T-helper 2 cell treated with Interferon-gamma antibody and Interleukin-4, amounts not matched to agents 100 ng/mL and 5 ng/mL, for 36 hours (primary cell): ENCODE data around the gene AP1S1. TPM values are rescaled to one million over a fixed set of nuclear protein-coding genes. Genes with fewer than 3 reads are reported as not detected.

ENCODE experiments used
- intact Hi-C: fragments of 100-400 bp; cut with micrococcal nuclease; formaldehyde crosslinking; loops from one replicate; pipeline ENCODE4 v1.15.1; 2023
- total RNA-seq: library from RNA; stranded (reverse); gene quantifications from 2 replicates; pipeline ENCODE4 v1.2.3, GENCODE V29; 2022

AP1S1 gene
- total RNA-seq, 1 donor from 2014 or later: 41.7 TPM

DNA sequence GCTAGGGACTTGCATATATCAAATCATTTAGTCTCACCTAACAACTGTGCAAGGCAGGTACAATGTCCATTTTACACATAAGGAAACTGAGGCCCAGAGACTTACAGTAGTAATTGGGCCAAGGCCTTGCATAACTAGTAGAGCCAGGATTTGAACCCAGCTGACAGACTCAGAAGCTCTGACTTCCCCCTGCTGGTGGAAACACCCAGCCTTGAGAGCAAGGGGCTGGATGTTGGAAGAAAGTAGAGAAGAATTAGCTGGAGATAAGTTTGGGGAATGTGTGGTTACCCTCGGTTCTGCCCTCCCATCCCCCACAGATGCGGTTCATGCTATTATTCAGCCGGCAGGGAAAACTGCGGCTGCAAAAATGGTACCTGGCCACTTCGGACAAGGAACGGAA, 2.0 kb downstream of the AP1S1 start:
- intact Hi-C loops: loop anchor here (10.0 kb wide), 1 partner anchor 71 kb away; the partner anchor contains the start of gene TRIM56

- intact Hi-C loops: loop anchor here (10.0 kb wide), 1 partner anchor 72 kb away; the partner anchor contains the start of gene TRIM56
Measured at GRCh38 chr7:101156866-101157589, 2.8 kb downstream of the AP1S1 start.

GRCh38 chr7:101159696-101160674, 5.7 kb downstream of the AP1S1 start:
- intact Hi-C loops: loop anchor here (10.0 kb wide), 1 partner anchor 75 kb away; the partner anchor contains the start of gene TRIM56

DNA sequence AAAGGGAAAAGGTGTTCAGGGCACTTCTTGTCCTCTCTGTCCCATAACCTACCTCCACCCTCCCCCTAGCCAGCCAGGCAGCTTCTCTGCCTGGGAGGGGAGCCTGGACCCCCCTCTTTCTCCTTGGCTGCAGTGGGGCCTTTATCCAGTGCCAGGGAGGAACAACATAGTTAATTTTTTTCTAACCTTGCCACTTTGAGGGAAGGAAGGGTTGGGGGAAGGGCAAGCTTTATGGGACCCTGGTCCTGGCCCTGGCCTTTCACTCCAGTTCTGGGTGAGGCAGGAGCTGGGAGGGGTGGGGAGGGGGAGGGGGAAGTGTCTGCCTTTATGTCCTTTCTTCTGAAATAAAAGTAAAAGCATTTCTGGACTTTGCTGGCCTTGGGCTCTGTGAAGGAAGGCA, 6.6 kb downstream of the AP1S1 start:
- intact Hi-C loops: no loop called here

DNA sequence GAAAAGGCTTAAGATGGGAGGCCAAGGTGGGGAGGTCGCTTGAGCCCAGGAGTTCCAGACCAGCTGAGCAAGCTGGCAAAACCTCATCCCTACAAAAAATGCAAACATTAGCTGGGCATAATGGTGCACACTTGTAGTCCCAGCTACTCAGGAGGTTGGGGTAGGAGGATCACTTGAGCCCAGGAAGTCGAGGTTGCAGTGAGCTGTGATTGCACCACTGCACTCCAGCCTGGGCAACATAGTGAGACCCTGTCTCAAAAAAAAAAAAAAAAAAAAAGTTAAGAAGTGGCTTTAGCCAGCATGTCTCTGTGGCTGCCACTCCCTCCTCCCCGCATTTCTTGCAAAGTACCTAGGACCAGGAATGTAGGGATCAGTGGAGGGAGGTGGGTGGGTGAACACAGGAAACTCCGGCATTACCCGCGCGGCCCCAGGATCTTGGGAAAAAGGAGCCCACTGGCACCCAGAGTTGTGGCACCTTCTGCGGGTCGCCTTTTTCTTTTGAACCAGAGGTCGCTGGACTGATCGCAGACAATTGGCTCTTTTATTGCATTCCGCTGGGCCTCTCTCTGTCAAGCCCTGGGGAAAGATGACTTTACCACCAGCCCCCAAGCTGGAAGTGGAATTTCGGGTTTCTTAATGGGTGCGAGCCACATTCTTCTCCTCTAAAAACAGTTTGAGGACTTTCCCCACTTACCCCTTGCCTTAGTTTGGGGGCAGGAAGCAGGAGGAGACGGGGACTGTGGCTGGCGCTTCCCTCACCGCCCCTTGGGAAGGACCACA, 7.6 kb downstream of the AP1S1 start:
- intact Hi-C loops: no loop called here

DNA sequence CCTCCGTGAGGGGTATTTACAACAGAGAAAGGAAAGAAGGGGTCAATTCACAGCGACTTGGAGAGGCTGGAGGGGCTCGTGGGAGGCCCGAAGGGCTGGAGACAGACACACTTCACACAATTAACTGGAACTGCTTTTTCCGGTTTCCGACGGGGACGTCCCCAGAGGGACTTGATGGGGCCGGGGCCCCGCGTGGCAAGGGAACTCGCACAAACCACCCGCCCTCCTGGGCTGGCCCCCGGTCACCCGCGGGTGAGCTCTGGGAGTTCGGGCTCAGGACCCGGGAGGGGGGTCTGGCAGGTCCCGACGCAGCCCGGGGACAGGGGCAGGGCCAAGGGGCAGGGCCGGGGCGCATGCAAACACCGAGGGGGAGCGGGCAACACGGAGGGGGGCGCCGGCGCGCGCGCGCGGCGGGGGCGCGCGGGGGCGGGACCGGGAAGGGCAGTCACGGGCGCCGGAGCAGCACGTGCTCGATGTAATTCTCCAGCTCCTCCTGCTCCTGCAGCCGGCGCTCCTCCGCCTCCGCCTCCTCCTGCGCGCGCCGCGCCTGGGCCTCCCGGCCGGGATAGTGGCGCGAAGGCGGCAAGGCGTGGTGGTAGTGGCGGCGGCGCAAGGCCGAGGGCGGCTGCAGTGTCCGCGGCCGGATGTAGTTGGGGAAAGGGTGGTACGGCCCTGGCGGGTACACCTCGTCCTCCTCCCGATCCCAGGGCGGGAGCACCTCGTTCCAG, 8.4 kb downstream of the AP1S1 start:
- intact Hi-C loops: no loop called here

- intact Hi-C loops: no loop called here
Measured at GRCh38 chr7:101163279-101164070, 9.2 kb downstream of the AP1S1 start.

DNA sequence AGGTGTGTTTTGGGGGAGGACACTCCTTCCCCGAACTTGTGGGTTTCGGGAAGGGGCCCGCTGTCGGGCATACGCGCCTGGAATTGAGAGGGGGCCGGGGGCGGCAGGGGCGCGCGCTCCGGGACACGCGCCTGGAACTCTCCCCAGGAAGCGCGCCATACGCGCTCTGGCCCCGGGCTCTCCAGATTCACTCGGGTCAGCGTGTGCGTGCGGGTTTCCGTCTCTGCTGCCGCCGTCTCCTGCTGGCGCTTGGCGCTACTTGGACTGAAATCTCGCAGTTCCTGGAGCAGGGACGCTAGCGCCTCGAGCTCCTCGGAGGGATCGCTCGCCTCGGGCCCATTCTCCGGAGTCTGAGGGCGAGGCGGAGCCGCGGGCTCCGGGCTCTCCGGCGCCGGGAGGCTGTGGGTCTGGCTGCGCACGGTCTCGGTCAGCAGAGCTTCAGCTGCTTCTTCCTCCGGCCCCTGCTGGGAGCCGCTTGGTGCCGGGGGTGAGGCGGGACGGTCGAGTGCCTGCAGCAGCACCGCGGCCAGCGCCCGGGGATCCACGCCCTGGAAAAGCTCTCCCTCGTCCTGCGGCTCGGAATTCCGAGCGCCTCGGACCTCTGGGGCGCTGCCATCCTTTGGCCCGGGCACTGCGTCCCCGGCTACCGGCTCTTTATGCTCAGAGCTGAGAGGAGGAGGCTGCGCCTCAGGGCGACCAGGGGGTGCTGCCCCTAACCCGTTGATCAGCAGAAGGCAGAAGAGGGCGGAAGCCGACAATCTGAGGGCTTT, 10.0 kb downstream of the AP1S1 start:
- intact Hi-C loops: no loop called here

DNA sequence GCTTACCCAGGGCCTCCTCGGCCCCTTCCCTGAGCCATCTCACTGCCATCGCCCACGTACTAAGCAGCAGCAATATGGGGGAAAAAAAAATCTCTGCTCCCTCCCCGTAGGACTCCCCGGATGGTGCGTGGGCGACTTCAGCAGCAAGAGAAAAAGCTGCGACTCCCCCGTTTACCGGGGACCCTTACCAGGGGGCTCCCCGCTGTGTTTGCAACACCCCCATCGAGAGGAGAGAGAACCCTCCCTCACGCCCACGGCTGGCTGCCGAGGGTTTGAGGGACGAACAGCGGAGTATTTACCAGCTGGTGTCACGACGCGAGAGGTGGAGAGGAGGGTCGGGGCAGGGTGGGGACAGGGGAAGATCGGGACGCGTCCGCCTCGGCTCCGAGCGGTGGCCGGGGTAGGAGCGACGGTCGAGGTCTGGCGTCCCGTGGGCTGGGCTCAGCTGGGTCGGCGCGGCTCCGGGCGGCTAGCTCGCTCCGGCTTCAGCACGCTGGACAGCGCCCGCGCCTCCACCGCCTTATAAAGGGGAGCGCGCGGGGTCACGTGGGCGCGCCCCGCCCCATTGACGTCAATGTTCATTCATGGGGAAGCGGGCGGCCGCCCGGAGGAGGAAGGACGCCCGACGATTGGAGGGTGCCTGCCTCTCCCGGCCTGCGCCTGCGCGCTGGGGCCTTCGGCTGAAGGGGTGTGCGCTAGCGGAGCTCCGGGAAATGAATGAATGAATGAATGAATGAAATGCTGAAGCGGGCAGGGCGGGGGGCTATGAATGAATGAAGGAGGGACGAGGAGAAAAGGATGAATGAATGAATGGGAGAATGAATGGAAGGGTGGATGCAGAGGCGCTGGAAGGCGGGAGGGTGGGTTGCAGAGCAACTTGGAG, 11.0 kb downstream of the AP1S1 start, which contains the start of gene VGF:
Gene VGF, minus strand, starts transcription at position 495 of the 883 bp plus-strand sequence. CDS start 726 bp downstream, outside the sequence.
- intact Hi-C loops: loop anchor here (1.0 to 5.0 kb wide), 3 partner anchors 11 to 276 kb away; partner anchors contain the start of genes AP1S1 and UFSP1

GRCh38 chr7:101165958-101166647, 11.8 kb downstream of the AP1S1 start:
- intact Hi-C loops: loop anchor here (1.0 to 5.0 kb wide), 3 partner anchors 12 to 277 kb away; partner anchors contain the start of genes AP1S1 and UFSP1

GRCh38 chr7:101166648-101166908, 12.3 kb downstream of the AP1S1 start:
- intact Hi-C loops: loop anchor here (5.0 kb wide), 1 partner anchor 76 kb away; no protein-coding TSS in a partner anchor

DNA sequence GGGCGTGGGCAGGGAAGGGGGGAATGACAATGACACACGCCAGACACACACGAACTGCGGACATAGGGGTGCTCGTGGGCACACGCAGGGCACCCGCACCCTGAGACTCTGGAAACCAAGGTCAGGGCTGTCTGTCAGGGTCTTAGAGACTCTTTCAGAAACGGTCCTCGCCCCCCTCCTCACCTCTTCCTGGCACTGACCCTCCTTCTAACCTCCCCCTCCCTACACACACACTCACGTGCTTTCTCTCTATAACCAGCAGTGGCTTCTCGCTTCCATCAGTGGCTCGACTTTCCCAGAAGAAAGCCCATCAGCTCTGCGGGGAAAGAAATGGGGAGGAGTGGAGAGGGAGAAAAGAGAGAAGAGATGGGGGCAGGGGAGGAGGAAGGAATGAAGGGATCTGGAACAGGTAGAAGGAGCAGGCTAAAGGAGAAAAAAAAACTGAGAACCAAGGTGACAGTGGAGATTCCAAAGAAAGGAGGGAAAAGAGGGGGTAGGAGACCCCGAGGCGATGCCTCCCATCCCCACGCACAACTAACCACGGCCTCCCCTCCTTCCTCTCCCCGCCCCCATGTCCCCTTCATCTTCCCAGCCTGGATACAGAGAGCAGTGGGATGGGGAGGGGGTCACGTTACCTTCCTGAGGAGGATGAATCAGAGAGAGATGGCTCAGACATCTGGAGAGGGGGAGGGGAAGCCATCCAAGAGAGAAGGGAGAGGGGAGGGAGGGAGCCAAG, 12.8 kb downstream of the AP1S1 start:
- intact Hi-C loops: loop anchor here (5.0 kb wide), 1 partner anchor 75 kb away; no protein-coding TSS in a partner anchor

DNA sequence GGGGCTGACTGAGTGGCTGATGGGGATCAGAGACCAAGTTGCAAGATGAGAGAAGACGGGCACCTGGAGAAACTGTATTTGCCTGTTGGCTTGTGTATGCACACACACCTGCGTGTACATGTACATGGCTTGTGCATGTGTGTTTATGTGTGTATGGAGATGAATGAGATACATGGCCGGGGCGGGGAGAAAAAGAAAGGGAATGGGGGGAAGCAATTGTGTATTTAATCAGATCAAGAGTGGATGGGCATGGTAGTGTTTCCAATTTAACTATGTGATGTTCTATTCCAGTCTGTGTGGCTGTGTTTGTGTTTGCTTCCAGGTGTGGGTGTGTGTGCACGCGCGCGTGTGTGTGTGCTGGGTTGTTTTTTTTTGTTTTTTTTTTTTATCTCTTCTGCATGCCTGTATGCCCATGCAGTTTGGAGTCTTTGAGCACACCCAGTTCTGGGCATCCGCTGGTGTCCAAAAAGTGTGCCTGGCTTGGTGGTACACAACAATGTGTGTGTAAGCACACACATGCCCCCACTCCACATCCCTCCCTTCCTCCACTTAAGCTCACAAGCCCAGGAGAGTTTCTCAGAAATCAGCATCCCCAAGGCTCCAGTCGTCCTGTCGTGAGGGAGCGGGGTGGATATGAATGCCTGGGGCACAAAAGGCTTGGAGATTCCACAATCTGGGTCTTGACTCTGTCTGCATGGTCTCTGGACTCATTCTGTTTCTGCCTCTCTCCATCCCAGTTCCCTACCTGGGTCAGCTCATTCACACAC, 13.6 kb downstream of the AP1S1 start:
- intact Hi-C loops: loop anchor here (5.0 kb wide), 1 partner anchor 74 kb away; no protein-coding TSS in a partner anchor

DNA sequence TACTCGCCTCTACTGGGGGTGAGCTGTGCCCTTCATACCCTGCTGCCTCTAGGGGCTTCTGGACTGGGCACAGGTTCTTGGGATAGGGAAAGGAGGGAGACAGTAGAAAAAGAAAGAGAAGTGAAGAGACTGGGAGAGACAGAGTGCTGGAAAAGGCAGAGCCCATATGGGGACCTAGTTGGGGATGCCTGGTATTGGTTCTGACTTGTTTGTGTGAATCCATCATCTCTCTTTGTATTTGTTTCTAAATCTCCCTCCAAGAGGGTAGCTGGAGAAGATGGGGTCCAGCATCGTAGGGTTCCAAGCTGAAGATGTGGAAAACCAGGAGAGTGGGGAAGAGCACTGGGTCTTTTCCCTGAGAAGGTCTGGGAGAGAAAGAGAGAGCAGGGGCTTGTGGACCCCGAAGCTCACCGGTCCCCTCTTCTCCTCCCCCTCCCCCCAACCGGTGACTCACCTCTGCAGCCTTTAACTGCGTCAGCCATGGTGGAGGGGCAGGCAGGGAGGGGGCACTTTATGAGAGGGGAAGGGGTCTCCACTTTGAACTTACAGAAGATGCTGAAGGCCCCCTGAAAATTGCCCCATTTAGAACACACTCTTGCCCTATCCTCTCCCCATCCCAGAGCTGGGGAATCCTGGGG, 14.3 kb downstream of the AP1S1 start:
- intact Hi-C loops: loop anchor here (1.0 to 5.0 kb wide), 2 partner anchors 24 to 74 kb away; no protein-coding TSS in a partner anchor
